ENCODE results near the gene FARS2. TPM values are rescaled to one million over a fixed set of nuclear protein-coding genes. Genes with fewer than 3 reads are reported as not detected.

The FARS2 gene
- total and polyA plus RNA-seq, 2 donors (not counting 1 experiment from before 2014, with no cell fraction given) = 33.0 to 35.5 TPM

DNA sequence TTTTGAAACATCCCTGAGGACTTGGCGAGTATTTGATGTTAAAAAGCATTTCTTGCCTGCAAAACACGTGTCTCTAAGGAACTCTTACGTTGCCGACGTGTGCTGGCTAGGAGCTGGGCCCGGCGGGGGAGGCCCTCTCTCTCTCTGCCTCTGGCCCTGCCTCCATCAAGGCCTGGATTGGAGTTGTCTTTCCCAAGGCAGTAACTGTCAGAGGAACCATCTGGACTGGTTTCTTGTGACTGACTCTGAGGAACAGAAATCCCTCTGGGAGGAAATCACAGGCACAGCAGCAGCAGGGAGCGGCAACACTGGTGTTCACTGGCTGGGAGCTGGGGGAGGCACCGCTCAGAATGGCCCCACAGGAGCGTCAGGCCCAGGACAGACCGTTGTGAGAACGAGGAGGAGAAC lies 501.3 kb downstream of the FARS2 start:
- H3K4me1 Mint-ChIP-seq = peaks cover 39% of the 10 kb centered on the region
- Histone ChIP-seq H3K9me3 (ENCODE audit: control extremely low read depth in 1 of 3, control insufficient read depth in 2 of 3, insufficient read depth in 1 of 3, low read length in 2 of 3) (peaks cover 0 to 5% (median 0%) of the 10 kb centered on the region in 3 donors), H3K4me1 (ENCODE audit: control insufficient read depth in 2 of 2, insufficient read depth in 2 of 2, low read length in 2 of 2) (peaks cover 18 to 21% of the 10 kb centered on the region in 2 donors), H4K20me1 (ENCODE audit: control insufficient read depth, insufficient read depth, low read length, poor library complexity, severe bottlenecking) (no peaks in the 10 kb centered on the region), H3K9ac (ENCODE audit: low read length) (no peak overlapping the region), H3K27me3 (replicated peaks in 1 of 4; ENCODE audit: control extremely low read depth in 1 of 4, control insufficient read depth in 3 of 4, insufficient read depth in 4 of 4, low read length in 3 of 4) (no peaks in the 10 kb centered on the region), H3K27ac (ENCODE audit: low read length in 2 of 2) (no peak overlapping the region), H2AFZ (ENCODE audit: insufficient read depth, low read depth, low read length, poor library complexity, severe bottlenecking) (no peak overlapping the region), H3K79me2 (ENCODE audit: control insufficient read depth, insufficient read depth, low read length) (no peaks in the 10 kb centered on the region), H3K4me2 (replicated peaks; ENCODE audit: low read depth, low read length, poor library complexity, severe bottlenecking) (no peak overlapping the region), H3K36me3 (replicated peaks in 1 of 2; ENCODE audit: control extremely low read depth in 1 of 2, control insufficient read depth in 1 of 2, extremely low read depth in 1 of 2, insufficient read depth in 2 of 2, low read length in 1 of 2) (peaks cover 0 to 1% of the 10 kb centered on the region in 2 experiments), H3K4me3 (ENCODE audit: control extremely low read depth in 1 of 5, extremely low read depth in 1 of 5, insufficient read depth in 1 of 5, low read depth in 2 of 5, low read length in 4 of 5) (no peak overlapping the region)
- peak overlapping the region; percentile 71 for H3K27ac Mint-ChIP-seq
- DNase-seq (no peak), ATAC-seq (ENCODE audit: low read depth) (no peak)
- POLR2A ChIA-PET = no interaction called here
- no peaks in the 10 kb centered on the region for H3K9me3 Mint-ChIP-seq (ENCODE audit: insufficient read depth)
- intact Hi-C loops (cut with micrococcal nuclease) = loop anchor here (10.0 kb wide), 1 partner anchor 288 kb away; no protein-coding TSS in a partner anchor
- no peaks in the 10 kb centered on the region for H3K27me3 Mint-ChIP-seq
- 37% methylated on average over 12 of the region's 12 CpGs for WGBS (ENCODE audit: insufficient coverage)
- no peak for TF ChIP-seq EZH2 (IDR thresholded peaks at IDR 0.05; ENCODE audit: borderline replicate concordance, insufficient read depth, low read depth, low read length, poor library complexity, severe bottlenecking)
- TF ChIP-seq, protein P1, sequence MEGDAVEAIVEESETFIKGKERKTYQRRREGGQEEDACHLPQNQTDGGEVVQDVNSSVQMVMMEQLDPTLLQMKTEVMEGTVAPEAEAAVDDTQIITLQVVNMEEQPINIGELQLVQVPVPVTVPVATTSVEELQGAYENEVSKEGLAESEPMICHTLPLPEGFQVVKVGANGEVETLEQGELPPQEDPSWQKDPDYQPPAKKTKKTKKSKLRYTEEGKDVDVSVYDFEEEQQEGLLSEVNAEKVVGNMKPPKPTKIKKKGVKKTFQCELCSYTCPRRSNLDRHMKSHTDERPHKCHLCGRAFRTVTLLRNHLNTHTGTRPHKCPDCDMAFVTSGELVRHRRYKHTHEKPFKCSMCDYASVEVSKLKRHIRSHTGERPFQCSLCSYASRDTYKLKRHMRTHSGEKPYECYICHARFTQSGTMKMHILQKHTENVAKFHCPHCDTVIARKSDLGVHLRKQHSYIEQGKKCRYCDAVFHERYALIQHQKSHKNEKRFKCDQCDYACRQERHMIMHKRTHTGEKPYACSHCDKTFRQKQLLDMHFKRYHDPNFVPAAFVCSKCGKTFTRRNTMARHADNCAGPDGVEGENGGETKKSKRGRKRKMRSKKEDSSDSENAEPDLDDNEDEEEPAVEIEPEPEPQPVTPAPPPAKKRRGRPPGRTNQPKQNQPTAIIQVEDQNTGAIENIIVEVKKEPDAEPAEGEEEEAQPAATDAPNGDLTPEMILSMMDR (IDR thresholded peaks at IDR 0.05) = no peak
- CTCF ChIA-PET = interaction anchor here (1.5 to 2.1 kb wide), 2 partner anchors 291 to 785 kb away, joined by 4 to 8 read pairs; no protein-coding TSS in a partner anchor
- H3K4me3 Mint-ChIP-seq = no peak overlapping the region

DNA sequence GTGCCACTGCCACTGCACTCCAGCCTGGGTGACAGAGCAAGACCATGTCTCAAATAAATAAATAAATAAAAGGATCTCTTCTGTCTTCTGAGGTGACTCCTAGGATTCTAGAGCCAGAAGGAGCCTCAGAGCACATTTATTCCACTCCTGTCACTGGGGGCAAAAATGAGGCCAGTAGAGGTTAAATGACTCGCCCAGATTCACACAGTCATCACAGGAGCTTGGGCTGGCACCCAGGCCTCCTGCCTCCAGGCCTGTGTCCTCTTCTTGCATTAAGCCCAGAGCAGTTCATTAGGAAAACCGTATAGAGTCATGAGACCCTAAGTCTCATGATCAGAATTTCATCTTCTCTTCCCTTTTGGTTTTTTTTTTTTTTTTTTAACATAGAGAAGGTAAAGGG lies 502.1 kb downstream of the FARS2 start:
- POLR2A ChIA-PET = no interaction called here
- H3K79me2 ChIP-seq (ENCODE audit: control insufficient read depth, insufficient read depth, low read length) = no peaks in the 10 kb centered on the region
- peaks cover 0 to 5% (median 0%) of the 10 kb centered on the region in 3 donors for H3K9me3 ChIP-seq (ENCODE audit: control extremely low read depth in 1 of 3, control insufficient read depth in 2 of 3, insufficient read depth in 1 of 3, low read length in 2 of 3)
- peaks cover 39% of the 10 kb centered on the region for H3K4me1 Mint-ChIP-seq
- no peak overlapping the region for H3K4me2 ChIP-seq (replicated peaks; ENCODE audit: low read depth, low read length, poor library complexity, severe bottlenecking)
- no peak for TF ChIP-seq EZH2 (IDR thresholded peaks at IDR 0.05; ENCODE audit: borderline replicate concordance, insufficient read depth, low read depth, low read length, poor library complexity, severe bottlenecking)
- TF ChIP-seq, protein P1 (IDR thresholded peaks at IDR 0.05) = no peak
- H3K9me3 Mint-ChIP-seq (ENCODE audit: insufficient read depth) = no peaks in the 10 kb centered on the region
- H3K9ac ChIP-seq (ENCODE audit: low read length) = no peak overlapping the region
- H3K4me3 Mint-ChIP-seq = no peak overlapping the region
- H3K4me3 ChIP-seq (ENCODE audit: control extremely low read depth in 1 of 5, extremely low read depth in 1 of 5, insufficient read depth in 1 of 5, low read depth in 2 of 5, low read length in 4 of 5) = no peak overlapping the region
- intact Hi-C loops (cut with micrococcal nuclease) = loop anchor here (10.0 kb wide), 1 partner anchor 289 kb away; no protein-coding TSS in a partner anchor
- 100% methylated on average over 1 of the region's 2 CpGs for WGBS (ENCODE audit: insufficient coverage)
- no peaks in the 10 kb centered on the region for H3K27me3 ChIP-seq (replicated peaks in 1 of 4; ENCODE audit: control extremely low read depth in 1 of 4, control insufficient read depth in 3 of 4, insufficient read depth in 4 of 4, low read length in 3 of 4)
- no peak for DNase-seq
- peaks cover 18 to 21% of the 10 kb centered on the region in 2 donors for H3K4me1 ChIP-seq (ENCODE audit: control insufficient read depth in 2 of 2, insufficient read depth in 2 of 2, low read length in 2 of 2)
- peaks cover 0 to 2% of the 10 kb centered on the region in 2 experiments for H3K36me3 ChIP-seq (replicated peaks in 1 of 2; ENCODE audit: control extremely low read depth in 1 of 2, control insufficient read depth in 1 of 2, extremely low read depth in 1 of 2, insufficient read depth in 2 of 2, low read length in 1 of 2)
- peak overlapping the region; percentile 50 for H3K27ac Mint-ChIP-seq
- CTCF ChIA-PET = interaction anchor here (1.3 to 2.1 kb wide), 3 partner anchors 24 to 784 kb away, joined by 3 to 8 read pairs (median 4); no protein-coding TSS in a partner anchor
- H3K27ac ChIP-seq (ENCODE audit: low read length in 2 of 2) = no peak overlapping the region
- H2AFZ ChIP-seq (ENCODE audit: insufficient read depth, low read depth, low read length, poor library complexity, severe bottlenecking) = no peak overlapping the region
- H3K27me3 Mint-ChIP-seq = no peaks in the 10 kb centered on the region
- ATAC-seq (ENCODE audit: low read depth) = no peak
- no peaks in the 10 kb centered on the region for H4K20me1 ChIP-seq (ENCODE audit: control insufficient read depth, insufficient read depth, low read length, poor library complexity, severe bottlenecking)
